K562 (cell line): Measurements from ENCODE around the gene TAC3. TPM values are rescaled to one million over a fixed set of nuclear protein-coding genes. Genes with fewer than 3 reads are reported as not detected.

Source experiments
- ARID1B ChIP-seq: fragments of 450-650 bp; IDR thresholded peaks from 2 replicates; pipeline ENCODE4 v1.6.1; 2016; ENCODE audit warnings: antibody characterized with exemption, mild to moderate bottlenecking, inconsistent platforms
- ARNT ChIP-seq, 2 experiments: fragments of 450-650 bp; IDR thresholded peaks; 2 replicates each; pipeline ENCODE4 v1.6.1; 2016; ENCODE audit warnings: mild to moderate bottlenecking in 1 of 2
- ETS2 ChIP-seq: IDR thresholded peaks from 2 replicates; pipeline ENCODE4 v1.6.1; 2016; ENCODE audit warnings: borderline replicate concordance, missing genetic modification characterization, mild to moderate bottlenecking, moderate library complexity, missing compliant biosample characterization; ENCODE audit not compliant: poor library complexity, severe bottlenecking
- FOXA1 ChIP-seq: fragments of 450-650 bp; IDR thresholded peaks from 2 replicates; pipeline ENCODE4 v1.6.1; 2016; ENCODE audit warnings: mild to moderate bottlenecking, borderline replicate concordance
- GTF2E2 ChIP-seq: fragments of 200-800 bp; sonication (Bioruptor generic); IDR thresholded peaks from 2 replicates; pipeline ENCODE4 v1.6.1; 2016; ENCODE audit warnings: missing genetic modification characterization, missing compliant biosample characterization
- HDAC6 ChIP-seq: IDR thresholded peaks from 2 replicates; pipeline ENCODE4 v1.6.1; 2012; ENCODE audit warnings: low read depth, mild to moderate bottlenecking, control low read depth, inconsistent platforms, low read length, moderate library complexity
- MEF2D ChIP-seq: conservative IDR thresholded peaks from 2 replicates; pipeline ENCODE4 v1.6.1; 2016; ENCODE audit warnings: low read depth, missing genetic modification characterization, missing compliant biosample characterization
- MTA2 ChIP-seq: fragments of 450-650 bp; IDR thresholded peaks from 2 replicates; pipeline ENCODE4 v1.6.1; 2016; ENCODE audit warnings: low read depth
- MYC ChIP-seq, 2 experiments: fragments of 250-450 bp in 1 of 2; sonication (Bioruptor Pico) in 1 of 2; IDR thresholded peaks; 2 replicates each; pipeline versions ENCODE4 v1.5.1 to v1.6.1; 2012 to 2021; ENCODE audit warnings: low read depth in 2 of 2, borderline replicate concordance in 1 of 2, improper control_type of control experiment in 1 of 2, low read length in 1 of 2, mild to moderate bottlenecking in 1 of 2, moderate library complexity in 1 of 2
- NBN ChIP-seq: fragments of 450-650 bp; IDR thresholded peaks from 2 replicates; pipeline ENCODE4 v1.6.1; 2016; ENCODE audit warnings: low read depth, mild to moderate bottlenecking
- PATZ1 ChIP-seq: fragments of 250-450 bp; sonication (Bioruptor Pico); IDR thresholded peaks from 2 replicates; pipeline ENCODE4 v1.5.0; 2020; ENCODE audit warnings: mild to moderate bottlenecking, borderline replicate concordance
- POLR2B ChIP-seq: fragments of 450-650 bp; IDR thresholded peaks from 2 replicates; pipeline ENCODE4 v1.6.1; 2018; ENCODE audit warnings: low read depth; ENCODE audit not compliant: partially characterized antibody
- SMARCC2 ChIP-seq: fragments of 450-650 bp; IDR thresholded peaks from 2 replicates; pipeline ENCODE4 v1.6.1; 2017; ENCODE audit warnings: antibody characterized with exemption, moderate library complexity, mild to moderate bottlenecking, low read depth
- TFE3 ChIP-seq: fragments of 450-650 bp; formaldehyde crosslinking; IDR thresholded peaks from 2 replicates; pipeline ENCODE4 v1.4.0; 2020; ENCODE audit warnings: mild to moderate bottlenecking, mixed read lengths
- U2AF1 ChIP-seq: fragments of 200-400 bp; formaldehyde crosslinking; optimal IDR thresholded peaks from 2 replicates; pipeline ENCODE3; 2017; ENCODE audit warnings: mild to moderate bottlenecking, low read depth, low read length, moderate library complexity
- ZNF121 ChIP-seq: sonication (generic); formaldehyde crosslinking; conservative IDR thresholded peaks from 2 replicates; pipeline ENCODE4 v1.8.0; 2022; ENCODE audit warnings: missing genetic modification reagents
- ZNF175 ChIP-seq: fragments of 200-800 bp; sonication (Bioruptor generic); IDR thresholded peaks from 2 replicates; pipeline ENCODE4 v1.6.1; 2016; ENCODE audit warnings: low read depth, mild to moderate bottlenecking, missing genetic modification characterization, missing compliant biosample characterization
- ZNF212 ChIP-seq: fragments of 450-650 bp; formaldehyde crosslinking; IDR thresholded peaks from 2 replicates; pipeline ENCODE4 v1.4.0; 2020; ENCODE audit warnings: mild to moderate bottlenecking
- polyA plus RNA-seq, 8 experiments: library from polyadenylated mRNA; depleted of rRNA in 4 of 8; stranded (reverse) in 5 of 8; unstranded in 3 of 8; fragments of >200 nt; fragmentation: Nextera tagmentation in 2 of 8; fragmentation: Illumina TruSeq in 1 of 8; extraction: Ambion mirVana in 2 of 8; extraction: Trizol in 1 of 8; gene quantifications; 2 replicates each; pipeline versions ENCODE4 v1.2.1 to v1.2.3, GENCODE V29; 2011 to 2014; ENCODE audit warnings: inconsistent platforms in 1 of 8, missing spikeins in 1 of 8
- total RNA-seq, 7 experiments: library from RNA; depleted of rRNA in 6 of 7; stranded (reverse); fragments of >200 nt in 6 of 7; fragmentation: Illumina TruSeq in 2 of 7; extraction: Trizol in 2 of 7; gene quantifications; 2 replicates each; pipeline versions ENCODE4 v1.2.1 to v1.2.3, GENCODE V29; 2011 to 2021; ENCODE audit warnings: low replicate concordance in 1 of 7
- TF ChIP-seq, protein P1 (sequence below): fragments of 250-450 bp; sonication (Bioruptor Pico); IDR thresholded peaks from 2 replicates; pipeline ENCODE4 v1.4.0; 2020; ENCODE audit warnings: borderline replicate concordance
- TF ChIP-seq, protein P2 (sequence below): fragments of 450-650 bp; conservative IDR thresholded peaks from 2 replicates; pipeline ENCODE4 v1.6.1; 2016; ENCODE audit warnings: missing genetic modification characterization, low read depth, mild to moderate bottlenecking, missing compliant biosample characterization, moderate library complexity
- TF ChIP-seq, protein P3 (sequence below): sonication (generic); formaldehyde crosslinking; IDR thresholded peaks from 2 replicates; pipeline ENCODE4 v1.5.0; 2020; ENCODE audit warnings: missing genetic modification reagents

Gene TAC3
- total and polyA plus RNA-seq, 9 of the 15 experiments (the other 6 are each of a cell fraction or from before 2014, with no cell fraction given) = 0.29 to 2.8 (median 1.4) TPM

- TF ChIP-seq TFE3 = no peak
- TF ChIP-seq MTA2 = peak; percentile 98
- TF ChIP-seq, protein P1, sequence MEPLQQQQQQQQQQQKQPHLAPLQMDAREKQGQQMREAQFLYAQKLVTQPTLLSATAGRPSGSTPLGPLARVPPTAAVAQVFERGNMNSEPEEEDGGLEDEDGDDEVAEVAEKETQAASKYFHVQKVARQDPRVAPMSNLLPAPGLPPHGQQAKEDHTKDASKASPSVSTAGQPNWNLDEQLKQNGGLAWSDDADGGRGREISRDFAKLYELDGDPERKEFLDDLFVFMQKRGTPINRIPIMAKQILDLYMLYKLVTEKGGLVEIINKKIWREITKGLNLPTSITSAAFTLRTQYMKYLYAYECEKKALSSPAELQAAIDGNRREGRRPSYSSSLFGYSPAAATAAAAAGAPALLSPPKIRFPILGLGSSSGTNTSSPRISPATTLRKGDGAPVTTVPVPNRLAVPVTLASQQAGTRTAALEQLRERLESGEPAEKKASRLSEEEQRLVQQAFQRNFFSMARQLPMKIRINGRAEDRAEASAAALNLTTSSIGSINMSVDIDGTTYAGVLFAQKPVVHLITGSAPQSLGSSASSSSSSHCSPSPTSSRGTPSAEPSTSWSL (CRISPR knock-in tag) = no peak
- TF ChIP-seq U2AF1 = no peak
- no peak for TF ChIP-seq POLR2B
- TF ChIP-seq ARNT (IDR thresholded peaks at IDR 0.05) = peak; percentile 98 to 99
- TF ChIP-seq ZNF212 (CRISPR knock-in tag) = no peak
- TF ChIP-seq HDAC6 = no peak
- no peak for TF ChIP-seq ETS2 (tag)
- peak; percentile 84 for TF ChIP-seq MYC (IDR thresholded peaks at IDR 0.05; ENCODE audit: low read depth, low read length)
- TF ChIP-seq MYC (CRISPR knock-in tag; IDR thresholded peaks at IDR 0.05; ENCODE audit: borderline replicate concordance, low read depth) = no peak
- TF ChIP-seq ZNF175 = peak; percentile 93
- TF ChIP-seq MEF2D (tag) = peak; percentile 100
- peak; percentile 99 for TF ChIP-seq NBN
- TF ChIP-seq FOXA1 = no peak
- TF ChIP-seq, protein P2, sequence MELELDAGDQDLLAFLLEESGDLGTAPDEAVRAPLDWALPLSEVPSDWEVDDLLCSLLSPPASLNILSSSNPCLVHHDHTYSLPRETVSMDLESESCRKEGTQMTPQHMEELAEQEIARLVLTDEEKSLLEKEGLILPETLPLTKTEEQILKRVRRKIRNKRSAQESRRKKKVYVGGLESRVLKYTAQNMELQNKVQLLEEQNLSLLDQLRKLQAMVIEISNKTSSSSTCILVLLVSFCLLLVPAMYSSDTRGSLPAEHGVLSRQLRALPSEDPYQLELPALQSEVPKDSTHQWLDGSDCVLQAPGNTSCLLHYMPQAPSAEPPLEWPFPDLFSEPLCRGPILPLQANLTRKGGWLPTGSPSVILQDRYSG (tag) = no peak
- TF ChIP-seq GTF2E2 = peak; percentile 61; the same call in 1 of the 2 replicates
- TF ChIP-seq, protein P3, sequence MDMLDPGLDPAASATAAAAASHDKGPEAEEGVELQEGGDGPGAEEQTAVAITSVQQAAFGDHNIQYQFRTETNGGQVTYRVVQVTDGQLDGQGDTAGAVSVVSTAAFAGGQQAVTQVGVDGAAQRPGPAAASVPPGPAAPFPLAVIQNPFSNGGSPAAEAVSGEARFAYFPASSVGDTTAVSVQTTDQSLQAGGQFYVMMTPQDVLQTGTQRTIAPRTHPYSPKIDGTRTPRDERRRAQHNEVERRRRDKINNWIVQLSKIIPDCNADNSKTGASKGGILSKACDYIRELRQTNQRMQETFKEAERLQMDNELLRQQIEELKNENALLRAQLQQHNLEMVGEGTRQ (CRISPR knock-in tag) = no peak
- TF ChIP-seq ARID1B = peak; percentile 99
- TF ChIP-seq ZNF121 = no peak
- peak; percentile 96 for TF ChIP-seq SMARCC2
- no peak for TF ChIP-seq PATZ1 (CRISPR knock-in tag)
These were observed 28.1 kb downstream of the TAC3 start (continued) for GRCh38 chr12:56988207-56988739.
